ENCODE results near the gene ZNF501. TPM values are rescaled to one million over a fixed set of nuclear protein-coding genes. Genes with fewer than 3 reads are reported as not detected.

Gene ZNF501
- total RNA-seq, 4 donors from 2014 or later, result 2.8 to 15.9 (median 4.6) TPM

GRCh38 chr3:44761101-44761423, 31.6 kb downstream of the ZNF501 start:
- peak overlapping the region; percentile 84 to 91 (median 91) for H3K4me3 ChIP-seq (replicated peaks in 1 of 3)
- no peaks in the 10 kb centered on the region for H3K27me3 ChIP-seq
- H3K36me3 ChIP-seq, result no peaks in the 10 kb centered on the region
- H3K4me1 ChIP-seq, result peaks cover 10 to 13% of the 10 kb centered on the region in 2 donors
- intact Hi-C loops (cut with DNase I), result no loop called here
- H3K9me3 ChIP-seq, result no peaks in the 10 kb centered on the region
- TF ChIP-seq POLR2A (IDR thresholded peaks at IDR 0.05) (no peak), CTCF (IDR thresholded peaks at IDR 0.05) (no peak)
- WGBS, 2 donors, result 1 to 3% methylated on average over 8 to 15 of the region's 15 CpGs
- DNase-seq, result no peak
- H3K27ac ChIP-seq, result peak overlapping the region in 2 of 3 donors; percentile 39 to 69

- 5% methylated on average over 20 to 45 of the region's 64 CpGs for WGBS, 2 donors
- TF ChIP-seq CTCF (IDR thresholded peaks at IDR 0.05) (peak in 1 of 6 experiments; percentile 28), POLR2A (IDR thresholded peaks at IDR 0.05) (peak in 1 of 2 donors; percentile 57)
- Histone ChIP-seq H3K27ac (peak within 1 kb of the TSS in 2 of 3 donors; percentile 39 to 69), H3K36me3 (no peaks in the 10 kb centered on the region), H3K27me3 (no peaks in the 10 kb centered on the region), H3K4me1 (peaks cover 10 to 13% of the 10 kb centered on the region in 2 donors), H3K9me3 (no peaks in the 10 kb centered on the region), H3K4me3 (replicated peaks in 1 of 3) (peak within 1 kb of the TSS; percentile 84 to 91 (median 91))
- peak; percentile 95 to 97 for DNase-seq
- intact Hi-C loops (cut with DNase I), result no loop called here
Measured at GRCh38 chr3:44761424-44762169, 32.2 kb downstream of the ZNF501 start, which contains the start of the genes KIAA1143 and KIF15. Gene KIAA1143 (minus strand): TSS chr3:44761619. CDS start chr3:44761602, 17 bp downstream. Gene KIF15 (plus strand): TSS chr3:44761794. CDS start chr3:44761866, 72 bp downstream.

GRCh38 chr3:44762170-44762677, 32.8 kb downstream of the ZNF501 start:
- 2 to 4% methylated on average over 9 of the region's 9 CpGs for WGBS, 2 donors
- H3K9me3 ChIP-seq, result no peaks in the 10 kb centered on the region
- H3K4me3 ChIP-seq (replicated peaks in 1 of 3), result peak overlapping the region in 2 of 3 donors; percentile 29 to 91
- H3K36me3 ChIP-seq, result no peaks in the 10 kb centered on the region
- no peak for TF ChIP-seq POLR2A (IDR thresholded peaks at IDR 0.05)
- no peak for TF ChIP-seq CTCF (IDR thresholded peaks at IDR 0.05)
- DNase-seq, result no peak
- intact Hi-C loops (cut with DNase I), result no loop called here
- peaks cover 10 to 13% of the 10 kb centered on the region in 2 donors for H3K4me1 ChIP-seq
- H3K27ac ChIP-seq, result no peak overlapping the region
- H3K27me3 ChIP-seq, result no peaks in the 10 kb centered on the region

GRCh38 chr3:44762690-44763089, 33.3 kb downstream of the ZNF501 start:
- no peak overlapping the region for H3K4me3 ChIP-seq (replicated peaks in 1 of 3)
- no peak for TF ChIP-seq POLR2A (IDR thresholded peaks at IDR 0.05)
- TF ChIP-seq CTCF (IDR thresholded peaks at IDR 0.05), result no peak
- H3K9me3 ChIP-seq, result no peaks in the 10 kb centered on the region
- H3K4me1 ChIP-seq, result peaks cover 10 to 13% of the 10 kb centered on the region in 2 donors
- H3K27me3 ChIP-seq, result no peaks in the 10 kb centered on the region
- intact Hi-C loops (cut with DNase I), result no loop called here
- DNase-seq, result no peak
- H3K36me3 ChIP-seq, result no peaks in the 10 kb centered on the region
- no peak overlapping the region for H3K27ac ChIP-seq
- WGBS, 2 donors, result 36 to 44% methylated on average over 5 of the region's 5 CpGs

GRCh38 chr3:44764248-44764647, 34.8 kb downstream of the ZNF501 start:
- Histone ChIP-seq H3K36me3 (no peaks in the 10 kb centered on the region), H3K27me3 (no peaks in the 10 kb centered on the region), H3K27ac (no peak overlapping the region), H3K4me3 (replicated peaks in 1 of 3) (no peak overlapping the region), H3K9me3 (no peaks in the 10 kb centered on the region), H3K4me1 (peaks cover 10 to 13% of the 10 kb centered on the region in 2 donors)
- intact Hi-C loops (cut with DNase I), result no loop called here
- DNase-seq, result no peak
- TF ChIP-seq CTCF (IDR thresholded peaks at IDR 0.05) (no peak), POLR2A (IDR thresholded peaks at IDR 0.05) (no peak)
